HEK293 (cell line): ENCODE measurements around the gene AP3B1.
A peak's percentile ranks its signal among the peaks of the same experiment; 100 is the strongest.

ENCODE experiments used
- CTCF ChIA-PET: fragments of 350-600 bp; formaldehyde crosslinking; extraction: SDS; loops from one replicate; lab custom pipeline; 2021; ENCODE audit warnings: antibody characterized with exemption; lab: Yijun Ruan, JAX
- POLR2A ChIA-PET: fragments of 300-600 bp; formaldehyde crosslinking; extraction: SDS; loops from one replicate; lab custom pipeline; 2020; ENCODE audit warnings: antibody characterized with exemption, inconsistent platforms; lab: Yijun Ruan, JAX
- H3K27ac ChIP-seq: fragments of 200-500 bp; sonication (Bioruptor generic); 2 replicates; pipeline ENCODE4 v1.5.1; 2014; ENCODE audit warnings: low read depth, low read length, control low read depth, inconsistent platforms; ENCODE audit errors: extremely low read depth
- H3K36me3 ChIP-seq, 2 experiments: fragments of 200-500 bp in 1 of 2; sonication (Bioruptor generic) in 1 of 2; 1 replicate in 1 of 2; 2 replicates in 1 of 2; pipeline ENCODE4 v1.5.1; 2014 to 2017; ENCODE audit warnings: inconsistent platforms in 2 of 2, low read length in 2 of 2; ENCODE audit not compliant: control insufficient read depth in 2 of 2, insufficient read depth in 1 of 2
- H3K4me1 ChIP-seq: fragments of 200-500 bp; sonication (Bioruptor generic); 2 replicates; pipeline ENCODE4 v1.5.1; 2014; ENCODE audit warnings: mild to moderate bottlenecking, low read length, inconsistent platforms; ENCODE audit not compliant: control insufficient read depth, insufficient read depth
- H3K4me3 ChIP-seq: 2 replicates; pipeline ENCODE4 v1.5.1; 2011; ENCODE audit warnings: low read depth, mild to moderate bottlenecking, control low read depth, low read length, moderate library complexity
- H3K9me3 ChIP-seq: fragments of 200-500 bp; sonication (Bioruptor generic); 2 replicates; pipeline ENCODE4 v1.5.1; 2014; ENCODE audit warnings: low read depth, low read length, inconsistent platforms; ENCODE audit not compliant: control insufficient read depth, insufficient read depth
- IKZF3 ChIP-seq: fragments of 450-650 bp; IDR thresholded peaks from 2 replicates; pipeline ENCODE4 v1.5.0; 2018; ENCODE audit warnings: missing biosample characterization, mild to moderate bottlenecking, missing genetic modification characterization, moderate library complexity
- KLF1 ChIP-seq: fragments of 450-650 bp; formaldehyde crosslinking; IDR thresholded peaks from 2 replicates; pipeline ENCODE4 v1.5.1; 2016; ENCODE audit warnings: missing biosample characterization, missing genetic modification characterization
- PRDM6 ChIP-seq: fragments of 450-650 bp; formaldehyde crosslinking; IDR thresholded peaks from 2 replicates; pipeline ENCODE4 v1.5.1; 2017; ENCODE audit warnings: missing biosample characterization, missing genetic modification characterization
- SP2 ChIP-seq: fragments of 450-650 bp; formaldehyde crosslinking; IDR thresholded peaks from 2 replicates; pipeline ENCODE4 v1.5.1; 2016; ENCODE audit warnings: missing biosample characterization, missing genetic modification characterization
- ZBTB7A ChIP-seq: fragments of 450-650 bp; formaldehyde crosslinking; IDR thresholded peaks from 2 replicates; pipeline ENCODE4 v1.5.1; 2016; ENCODE audit warnings: low read depth, missing biosample characterization, missing genetic modification characterization
- ZEB2 ChIP-seq: fragments of 450-650 bp; formaldehyde crosslinking; IDR thresholded peaks from 2 replicates; pipeline ENCODE4 v1.5.1; 2016; ENCODE audit warnings: missing biosample characterization, missing genetic modification characterization
- ZNF133 ChIP-seq: fragments of 450-650 bp; formaldehyde crosslinking; IDR thresholded peaks from 2 replicates; pipeline ENCODE4 v1.5.1; 2016; ENCODE audit warnings: missing biosample characterization, missing genetic modification characterization
- ZNF214 ChIP-seq: fragments of 450-650 bp; formaldehyde crosslinking; IDR thresholded peaks from 2 replicates; pipeline ENCODE4 v1.5.1; 2017; ENCODE audit warnings: missing biosample characterization, mild to moderate bottlenecking, missing genetic modification characterization, borderline replicate concordance
- ZNF274 ChIP-seq, 2 experiments: fragments of 200-500 bp in 1 of 2; fragments of 450-650 bp in 1 of 2; sonication (Bioruptor generic) in 1 of 2; formaldehyde crosslinking in 1 of 2; IDR thresholded peaks; 2 replicates each; pipeline versions ENCODE4 v1.5.1 to v1.6.1; 2014 to 2016; ENCODE audit warnings: borderline replicate concordance in 1 of 2, inconsistent platforms in 1 of 2, low read length in 1 of 2, missing biosample characterization in 1 of 2, missing genetic modification characterization in 1 of 2
- ZNF311 ChIP-seq: fragments of 450-650 bp; formaldehyde crosslinking; IDR thresholded peaks from 2 replicates; pipeline ENCODE4 v1.5.1; 2017; ENCODE audit warnings: missing biosample characterization, missing genetic modification characterization, borderline replicate concordance
- ZNF391 ChIP-seq: fragments of 450-650 bp; formaldehyde crosslinking; IDR thresholded peaks from 2 replicates; pipeline ENCODE4 v1.5.1; 2016; ENCODE audit warnings: low read depth, missing biosample characterization, missing genetic modification characterization, borderline replicate concordance
- ZNF404 ChIP-seq: fragments of 450-650 bp; formaldehyde crosslinking; IDR thresholded peaks from 2 replicates; pipeline ENCODE4 v1.5.1; 2017; ENCODE audit warnings: missing biosample characterization, missing genetic modification characterization
- ZNF544 ChIP-seq: fragments of 450-650 bp; formaldehyde crosslinking; IDR thresholded peaks from 2 replicates; pipeline ENCODE4 v1.5.0; 2017; ENCODE audit warnings: missing biosample characterization, missing genetic modification characterization
- ZNF580 ChIP-seq: fragments of 450-650 bp; formaldehyde crosslinking; IDR thresholded peaks from 2 replicates; pipeline ENCODE4 v1.5.1; 2016; ENCODE audit warnings: missing biosample characterization, missing genetic modification characterization
- ZNF701 ChIP-seq: fragments of 450-650 bp; formaldehyde crosslinking; IDR thresholded peaks from 2 replicates; pipeline ENCODE4 v1.5.1; 2016; ENCODE audit warnings: missing biosample characterization, missing genetic modification characterization
- TF ChIP-seq, protein P1 (sequence below): fragments of 450-650 bp; formaldehyde crosslinking; IDR thresholded peaks from 2 replicates; pipeline ENCODE4 v1.5.0; 2017; ENCODE audit warnings: missing biosample characterization, missing genetic modification characterization, borderline replicate concordance
- TF ChIP-seq, protein P2 (sequence below): IDR thresholded peaks from 2 replicates; pipeline ENCODE4 v1.6.1; 2011; ENCODE audit warnings: mild to moderate bottlenecking, low read depth, low read length, borderline replicate concordance

The AP3B1 gene

DNA sequence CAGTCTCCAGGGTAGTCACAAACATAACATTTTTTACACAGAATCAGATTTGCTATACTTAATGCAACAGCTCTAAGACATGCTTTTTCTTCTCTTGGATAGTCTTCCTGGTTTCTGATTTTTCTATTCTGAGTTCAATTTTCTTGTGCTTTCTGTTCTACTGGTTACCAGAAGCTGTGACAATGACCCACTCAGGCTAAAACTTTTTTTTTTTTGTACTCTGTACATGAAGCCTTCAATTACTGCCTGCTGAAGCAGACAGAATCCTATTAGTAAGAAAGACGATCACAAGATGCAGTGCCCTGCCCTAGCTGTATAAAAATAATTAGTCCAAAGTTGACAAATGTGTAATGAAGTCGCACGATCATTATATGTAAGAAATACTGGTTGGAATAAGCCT lies 287.3 kb downstream of the AP3B1 start:
- POLR2A ChIA-PET, result interaction anchor here (0.5 to 0.6 kb wide), 2 partner anchors 700 to 930 kb away, joined by 3 to 9 read pairs; no protein-coding TSS in a partner anchor

GRCh38 chr5:78006449-78006848 lies 288.0 kb downstream of the AP3B1 start:
- ChIA-PET CTCF (interaction anchor here (0.6 to 2.3 kb wide), 5 partner anchors 131 to 1071 kb away, joined by 3 to 6 read pairs (median 5); no protein-coding TSS in a partner anchor), POLR2A (interaction anchor here (0.6 kb wide), 1 partner anchor 701 kb away, joined by 9 read pairs; no protein-coding TSS in a partner anchor)
- H3K36me3 ChIP-seq, result no peaks in the 10 kb centered on the region
- no peak overlapping the region for H3K27ac ChIP-seq
- no peak overlapping the region for H3K4me3 ChIP-seq
- TF ChIP-seq ZNF544 (tag by site-specific recombination) (no peak), ZNF133 (tag by site-specific recombination) (peak; percentile 92)
- H3K4me1 ChIP-seq, result peaks cover 8% of the 10 kb centered on the region
- H3K9me3 ChIP-seq, result no peaks in the 10 kb centered on the region

More for the DNA sequence above, 287.3 kb downstream of the AP3B1 start:
- CTCF ChIA-PET, result interaction anchor here (0.6 to 2.5 kb wide), 10 partner anchors 12 to 489 kb away, joined by 3 to 19 read pairs (median 4); no protein-coding TSS in a partner anchor
- no peaks in the 10 kb centered on the region for H3K9me3 ChIP-seq
- no peak overlapping the region for H3K27ac ChIP-seq
- no peaks in the 10 kb centered on the region for H3K36me3 ChIP-seq
- TF ChIP-seq ZBTB7A (tag by site-specific recombination) (no peak), PRDM6 (tag by site-specific recombination) (no peak), KLF1 (tag by site-specific recombination) (no peak), SP2 (tag by site-specific recombination) (no peak), ZNF580 (tag by site-specific recombination) (no peak), ZNF404 (tag by site-specific recombination) (no peak), IKZF3 (no peak), ZNF701 (tag by site-specific recombination) (no peak), ZNF214 (no peak), ZNF274 (IDR thresholded peaks at IDR 0.05; ENCODE audit: low read length) (no peak), ZNF274 (tag by site-specific recombination; IDR thresholded peaks at IDR 0.05; ENCODE audit: borderline replicate concordance) (no peak), ZNF391 (tag by site-specific recombination) (no peak), ZEB2 (tag by site-specific recombination) (no peak), ZNF311 (tag by site-specific recombination) (no peak)
- TF ChIP-seq, protein P1, sequence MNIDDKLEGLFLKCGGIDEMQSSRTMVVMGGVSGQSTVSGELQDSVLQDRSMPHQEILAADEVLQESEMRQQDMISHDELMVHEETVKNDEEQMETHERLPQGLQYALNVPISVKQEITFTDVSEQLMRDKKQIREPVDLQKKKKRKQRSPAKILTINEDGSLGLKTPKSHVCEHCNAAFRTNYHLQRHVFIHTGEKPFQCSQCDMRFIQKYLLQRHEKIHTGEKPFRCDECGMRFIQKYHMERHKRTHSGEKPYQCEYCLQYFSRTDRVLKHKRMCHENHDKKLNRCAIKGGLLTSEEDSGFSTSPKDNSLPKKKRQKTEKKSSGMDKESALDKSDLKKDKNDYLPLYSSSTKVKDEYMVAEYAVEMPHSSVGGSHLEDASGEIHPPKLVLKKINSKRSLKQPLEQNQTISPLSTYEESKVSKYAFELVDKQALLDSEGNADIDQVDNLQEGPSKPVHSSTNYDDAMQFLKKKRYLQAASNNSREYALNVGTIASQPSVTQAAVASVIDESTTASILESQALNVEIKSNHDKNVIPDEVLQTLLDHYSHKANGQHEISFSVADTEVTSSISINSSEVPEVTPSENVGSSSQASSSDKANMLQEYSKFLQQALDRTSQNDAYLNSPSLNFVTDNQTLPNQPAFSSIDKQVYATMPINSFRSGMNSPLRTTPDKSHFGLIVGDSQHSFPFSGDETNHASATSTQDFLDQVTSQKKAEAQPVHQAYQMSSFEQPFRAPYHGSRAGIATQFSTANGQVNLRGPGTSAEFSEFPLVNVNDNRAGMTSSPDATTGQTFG (tag by site-specific recombination), result no peak
- TF ChIP-seq, protein P2, sequence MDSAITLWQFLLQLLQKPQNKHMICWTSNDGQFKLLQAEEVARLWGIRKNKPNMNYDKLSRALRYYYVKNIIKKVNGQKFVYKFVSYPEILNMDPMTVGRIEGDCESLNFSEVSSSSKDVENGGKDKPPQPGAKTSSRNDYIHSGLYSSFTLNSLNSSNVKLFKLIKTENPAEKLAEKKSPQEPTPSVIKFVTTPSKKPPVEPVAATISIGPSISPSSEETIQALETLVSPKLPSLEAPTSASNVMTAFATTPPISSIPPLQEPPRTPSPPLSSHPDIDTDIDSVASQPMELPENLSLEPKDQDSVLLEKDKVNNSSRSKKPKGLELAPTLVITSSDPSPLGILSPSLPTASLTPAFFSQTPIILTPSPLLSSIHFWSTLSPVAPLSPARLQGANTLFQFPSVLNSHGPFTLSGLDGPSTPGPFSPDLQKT, result no peak
- H3K4me3 ChIP-seq, result no peak overlapping the region
- peaks cover 8% of the 10 kb centered on the region for H3K4me1 ChIP-seq
